Loucy (cell line): ENCODE data around the gene PRAMEF11.

Experiments
- H2AFZ ChIP-seq: fragments of 200-600 bp; sonication (generic); 2 replicates; pipeline ENCODE4 v1.6.0; 2016; ENCODE audit warnings: antibody characterized with exemption, mild to moderate bottlenecking, low read length, moderate library complexity
- H3F3A ChIP-seq: fragments of 200-600 bp; 2 replicates; pipeline ENCODE4 v1.6.0; 2016; ENCODE audit warnings: antibody characterized with exemption, low read depth, mild to moderate bottlenecking
- H3K27me3 ChIP-seq: fragments of 200-600 bp; sonication (generic); 2 replicates; pipeline ENCODE4 v1.6.1; 2014; ENCODE audit warnings: low read length, mild to moderate bottlenecking; ENCODE audit not compliant: insufficient read depth, poor library complexity, severe bottlenecking
- H3K36me3 ChIP-seq: fragments of 200-600 bp; sonication (generic); 2 replicates; pipeline ENCODE4 v1.6.1; 2016; ENCODE audit warnings: low read length; ENCODE audit not compliant: insufficient read depth
- H3K4me1 ChIP-seq: fragments of 200-600 bp; sonication (generic); 2 replicates; pipeline ENCODE4 v1.5.1; 2014; ENCODE audit warnings: low read length, mild to moderate bottlenecking; ENCODE audit not compliant: insufficient read depth, poor library complexity, severe bottlenecking
- H3K4me2 ChIP-seq: fragments of 200-600 bp; sonication (generic); 2 replicates; pipeline ENCODE4 v1.6.0; 2014; ENCODE audit warnings: antibody characterized with exemption, low read length, low read depth, mild to moderate bottlenecking; ENCODE audit not compliant: poor library complexity, severe bottlenecking
- H3K4me3 ChIP-seq: fragments of 200-600 bp; sonication (generic); 2 replicates; pipeline ENCODE4 v1.5.1; 2014; ENCODE audit warnings: low read length, mild to moderate bottlenecking, mixed read lengths; ENCODE audit not compliant: poor library complexity, severe bottlenecking
- H3K79me2 ChIP-seq: fragments of 200-600 bp; sonication (generic); 2 replicates; pipeline ENCODE4 v1.6.1; 2014; ENCODE audit warnings: low read length; ENCODE audit not compliant: insufficient read depth
- H3K9ac ChIP-seq: fragments of 200-600 bp; sonication (generic); 2 replicates; pipeline ENCODE4 v1.6.0; 2014; ENCODE audit warnings: mild to moderate bottlenecking, low read depth, low read length, moderate library complexity; ENCODE audit not compliant: poor library complexity, severe bottlenecking
- H3K9me2 ChIP-seq: fragments of 200-600 bp; sonication (generic); replicated peaks from 2 replicates; pipeline ENCODE4 v1.6.1; 2016; ENCODE audit warnings: low read depth, low read length, mixed read lengths
- H3K9me3 ChIP-seq: fragments of 200-600 bp; sonication (generic); 2 replicates; pipeline ENCODE4 v1.6.1; 2014; ENCODE audit warnings: mild to moderate bottlenecking, antibody characterized with exemption, low read length, low read depth; ENCODE audit not compliant: insufficient read depth
- H4K20me1 ChIP-seq: fragments of 200-600 bp; sonication (generic); 2 replicates; pipeline ENCODE4 v1.6.0; 2014; ENCODE audit warnings: antibody characterized with exemption, low read length, mild to moderate bottlenecking; ENCODE audit not compliant: insufficient read depth, poor library complexity, severe bottlenecking
- CTCF ChIP-seq: fragments of 200-600 bp; sonication (generic); conservative IDR thresholded peaks from 2 replicates; pipeline ENCODE4 v1.5.1; 2014; ENCODE audit warnings: mild to moderate bottlenecking, antibody characterized with exemption, low read length
- EZH2phosphoT487 ChIP-seq: fragments of 200-600 bp; IDR thresholded peaks from 2 replicates; pipeline ENCODE4 v1.6.1; 2018; ENCODE audit warnings: antibody characterized with exemption, mild to moderate bottlenecking, moderate library complexity, borderline replicate concordance

Gene PRAMEF11

GRCh38 chr1:12776801-12777557 lies 54.2 kb downstream of the PRAMEF11 start:
- TF ChIP-seq EZH2phosphoT487 (no peak), CTCF (no peak)
- Histone ChIP-seq H3K9ac (no peak overlapping the region), H3K27me3 (no peaks in the 10 kb centered on the region), H3K4me3 (no peak overlapping the region), H3K9me3 (no peaks in the 10 kb centered on the region), H2AFZ (no peak overlapping the region), H3K9me2 (no peaks in the 10 kb centered on the region), H3F3A (no peaks in the 10 kb centered on the region), H3K4me1 (no peaks in the 10 kb centered on the region), H3K79me2 (no peaks in the 10 kb centered on the region), H4K20me1 (no peaks in the 10 kb centered on the region), H3K36me3 (no peaks in the 10 kb centered on the region), H3K4me2 (no peak overlapping the region)

- no peak overlapping the region for H3K9ac ChIP-seq
- TF ChIP-seq EZH2phosphoT487 (no peak), CTCF (no peak)
- no peaks in the 10 kb centered on the region for H3K27me3 ChIP-seq
- no peaks in the 10 kb centered on the region for H3K9me3 ChIP-seq
- H3F3A ChIP-seq = no peaks in the 10 kb centered on the region
- no peaks in the 10 kb centered on the region for H3K9me2 ChIP-seq
- no peaks in the 10 kb centered on the region for H4K20me1 ChIP-seq
- no peaks in the 10 kb centered on the region for H3K79me2 ChIP-seq
- H3K4me1 ChIP-seq = no peaks in the 10 kb centered on the region
- H3K36me3 ChIP-seq = no peaks in the 10 kb centered on the region
- no peak overlapping the region for H2AFZ ChIP-seq
- no peak overlapping the region for H3K4me2 ChIP-seq
- H3K4me3 ChIP-seq = no peak overlapping the region
Measured at GRCh38 chr1:12775443-12775842, 55.8 kb downstream of the PRAMEF11 start.

DNA sequence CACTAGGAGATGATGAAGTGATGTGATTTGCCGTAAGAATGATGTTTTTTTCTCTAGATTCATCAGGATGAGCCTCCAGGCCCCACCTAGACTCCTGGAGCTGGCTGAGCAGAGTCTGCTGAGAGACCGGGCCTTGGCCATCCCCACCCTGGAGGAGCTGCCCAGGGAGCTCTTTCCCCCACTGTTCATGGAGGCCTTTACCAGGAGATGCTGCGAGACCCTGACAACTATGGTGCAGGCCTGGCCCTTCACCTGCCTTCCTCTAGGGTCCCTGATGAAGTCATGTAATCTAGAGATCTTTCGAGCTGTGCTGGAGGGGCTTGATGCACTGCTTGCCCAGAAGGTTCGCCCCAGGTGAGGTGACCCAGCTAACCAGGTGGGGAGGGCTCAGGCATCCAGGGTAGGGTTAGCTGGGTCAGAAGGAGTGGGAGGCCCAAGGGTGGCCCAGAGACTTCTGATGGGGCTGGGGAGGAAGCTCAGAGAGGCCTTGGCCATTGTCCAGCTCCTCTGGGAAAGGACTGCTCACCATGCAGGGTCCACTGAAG lies 56.3 kb downstream of the PRAMEF11 start:
- no peaks in the 10 kb centered on the region for H3K79me2 ChIP-seq
- TF ChIP-seq CTCF = no peak
- TF ChIP-seq EZH2phosphoT487 = no peak
- no peak overlapping the region for H2AFZ ChIP-seq
- no peaks in the 10 kb centered on the region for H3K9me2 ChIP-seq
- no peaks in the 10 kb centered on the region for H3K9me3 ChIP-seq
- no peaks in the 10 kb centered on the region for H3K4me1 ChIP-seq
- H3K36me3 ChIP-seq = no peaks in the 10 kb centered on the region
- no peaks in the 10 kb centered on the region for H3K27me3 ChIP-seq
- no peak overlapping the region for H3K9ac ChIP-seq
- H3K4me3 ChIP-seq = no peak overlapping the region
- H3K4me2 ChIP-seq = no peak overlapping the region
- no peaks in the 10 kb centered on the region for H3F3A ChIP-seq
- no peaks in the 10 kb centered on the region for H4K20me1 ChIP-seq
